Effector memory CD8-positive, alpha-beta T cell (primary cell): ENCODE results near the gene PMP22.

ENCODE experiments used
- ATAC-seq: fragments of 150-1000 bp; cut with Tn5 transposase; replicated peaks from 2 replicates; pipeline ENCODE4 v1.10.0; 2021; ENCODE audit warnings: mild to moderate bottlenecking, moderate library complexity
- DNase-seq, 3 experiments: peaks; one replicate each; pipeline ENCODE4 v3.0.0; 2021
- H3K27ac Mint-ChIP-seq, 2 donors: one replicate each; pipeline ENCODE4 v1.8.0; 2022; ENCODE audit warnings: mild to moderate bottlenecking in 2 of 2, mixed read lengths in 2 of 2, moderate library complexity in 2 of 2
- H3K27me3 Mint-ChIP-seq, 2 donors: one replicate each; pipeline ENCODE4 v1.8.0; 2022; ENCODE audit warnings: mixed read lengths in 2 of 2
- H3K36me3 Mint-ChIP-seq: one replicate; pipeline ENCODE4 v1.8.0; 2022; ENCODE audit warnings: mild to moderate bottlenecking, moderate library complexity, mixed read lengths; ENCODE audit not compliant: insufficient read depth
- H3K4me1 Mint-ChIP-seq, 2 donors: one replicate each; pipeline ENCODE4 v1.8.0; 2022; ENCODE audit warnings: low read depth in 2 of 2, mixed read lengths in 2 of 2
- H3K4me3 Mint-ChIP-seq, 2 donors: one replicate each; pipeline ENCODE4 v1.8.0; 2022; ENCODE audit warnings: mild to moderate bottlenecking in 2 of 2, mixed read lengths in 2 of 2, moderate library complexity in 2 of 2
- H3K9me3 Mint-ChIP-seq, 2 donors: one replicate each; pipeline ENCODE4 v1.8.0; 2022; ENCODE audit warnings: mixed read lengths in 2 of 2

The PMP22 gene

DNA sequence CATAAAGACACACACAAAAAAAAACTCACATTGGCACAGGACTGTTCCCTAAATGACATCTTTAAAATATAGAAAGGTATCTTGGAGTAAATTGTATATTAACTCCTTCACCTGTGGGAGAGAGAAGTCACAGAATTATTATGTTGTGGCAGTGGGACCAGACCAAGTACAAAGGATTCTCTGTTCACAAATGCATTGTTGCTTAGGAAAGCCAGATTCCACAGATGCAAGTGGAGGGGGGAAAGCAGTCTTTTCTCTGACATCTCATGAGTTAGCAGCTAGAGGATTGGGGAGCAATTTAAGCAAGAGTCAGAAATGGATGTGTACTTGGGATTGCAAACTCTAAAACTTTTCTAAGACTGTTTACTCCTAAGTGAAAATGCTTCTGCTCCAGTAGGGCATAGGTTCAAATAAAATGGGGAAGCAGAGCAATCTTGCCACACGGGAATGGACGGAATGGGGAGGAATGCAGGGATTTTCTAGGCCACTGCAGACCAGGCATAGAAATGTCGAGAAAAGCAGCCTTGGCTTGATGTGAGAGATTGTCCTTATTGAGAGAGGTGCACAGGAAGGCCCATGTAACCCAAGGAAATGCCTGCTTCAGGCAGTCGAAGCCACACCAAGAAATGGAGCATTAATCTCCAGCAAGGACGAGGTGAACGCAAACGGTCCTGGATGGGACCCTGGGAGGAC is 4.1 kb upstream of the PMP22 start:
- no peak for DNase-seq
- ATAC-seq = no peak
- H3K4me3 Mint-ChIP-seq = no peak overlapping the region
- H3K27ac Mint-ChIP-seq = no peak overlapping the region
- peaks cover 37 to 63% of the 10 kb centered on the region in 2 donors for H3K27me3 Mint-ChIP-seq
- no peaks in the 10 kb centered on the region for H3K9me3 Mint-ChIP-seq
- peaks cover 4 to 12% of the 10 kb centered on the region in 2 donors for H3K4me1 Mint-ChIP-seq
- H3K36me3 Mint-ChIP-seq = no peaks in the 10 kb centered on the region

DNA sequence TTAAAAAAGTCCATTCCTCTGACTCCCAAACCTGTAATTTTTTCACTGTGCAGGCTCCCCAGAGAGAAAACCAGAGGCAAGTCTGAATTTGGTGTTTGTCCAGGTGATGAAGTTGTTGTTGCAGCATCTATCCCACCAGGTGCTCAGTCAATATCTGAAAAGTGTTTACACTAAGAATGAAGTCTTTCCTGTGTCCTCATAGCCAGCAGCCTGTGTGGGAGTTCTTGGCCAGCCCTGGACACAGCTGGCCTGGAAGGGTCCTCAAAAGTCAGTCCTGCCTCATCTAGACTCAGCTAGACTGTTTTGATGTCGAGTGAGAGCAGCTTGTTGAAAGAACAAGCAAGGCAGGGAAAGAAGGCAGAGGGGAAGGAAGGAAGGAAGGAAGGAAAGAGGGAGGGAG is 3.3 kb upstream of the PMP22 start:
- Mint-ChIP-seq H3K27me3 (peaks cover 37 to 67% of the 10 kb centered on the region in 2 donors), H3K9me3 (no peaks in the 10 kb centered on the region), H3K4me1 (peaks cover 4 to 12% of the 10 kb centered on the region in 2 donors), H3K27ac (no peak overlapping the region), H3K4me3 (no peak overlapping the region), H3K36me3 (no peaks in the 10 kb centered on the region)
- ATAC-seq = no peak
- no peak for DNase-seq

DNA sequence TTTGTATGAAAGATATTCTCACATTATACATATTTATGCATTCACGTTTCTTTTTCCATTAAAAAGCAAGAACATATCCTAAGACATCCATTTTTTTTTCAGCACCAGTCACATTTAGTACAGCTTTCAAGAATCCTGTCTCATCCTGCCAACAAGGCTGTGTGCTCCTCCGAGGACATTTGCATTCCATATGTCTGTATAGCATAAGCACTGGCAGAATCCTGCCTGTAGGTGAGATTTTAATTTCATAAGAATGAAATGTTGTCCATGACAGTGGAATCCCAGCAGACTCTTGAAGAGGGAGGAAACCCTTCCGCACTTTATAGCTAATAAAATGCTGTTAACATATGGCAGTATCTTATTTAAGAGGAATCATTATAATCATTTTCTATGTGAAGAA is 2.9 kb upstream of the PMP22 start:
- Mint-ChIP-seq H3K27me3 (peaks cover 40 to 72% of the 10 kb centered on the region in 2 donors), H3K4me3 (no peak overlapping the region), H3K4me1 (peaks cover 4 to 12% of the 10 kb centered on the region in 2 donors), H3K27ac (no peak overlapping the region), H3K9me3 (no peaks in the 10 kb centered on the region), H3K36me3 (no peaks in the 10 kb centered on the region)
- DNase-seq (no peak), ATAC-seq (no peak)

GRCh38 chr17:15266325-15267125 is 1.4 kb upstream of the PMP22 start:
- no peak overlapping the region for H3K4me3 Mint-ChIP-seq
- ATAC-seq (no peak), DNase-seq (no peak)
- no peaks in the 10 kb centered on the region for H3K36me3 Mint-ChIP-seq
- peaks cover 48 to 72% of the 10 kb centered on the region in 2 donors for H3K27me3 Mint-ChIP-seq
- H3K9me3 Mint-ChIP-seq = no peaks in the 10 kb centered on the region
- H3K4me1 Mint-ChIP-seq = peaks cover 4 to 16% of the 10 kb centered on the region in 2 donors
- no peak overlapping the region for H3K27ac Mint-ChIP-seq

DNA sequence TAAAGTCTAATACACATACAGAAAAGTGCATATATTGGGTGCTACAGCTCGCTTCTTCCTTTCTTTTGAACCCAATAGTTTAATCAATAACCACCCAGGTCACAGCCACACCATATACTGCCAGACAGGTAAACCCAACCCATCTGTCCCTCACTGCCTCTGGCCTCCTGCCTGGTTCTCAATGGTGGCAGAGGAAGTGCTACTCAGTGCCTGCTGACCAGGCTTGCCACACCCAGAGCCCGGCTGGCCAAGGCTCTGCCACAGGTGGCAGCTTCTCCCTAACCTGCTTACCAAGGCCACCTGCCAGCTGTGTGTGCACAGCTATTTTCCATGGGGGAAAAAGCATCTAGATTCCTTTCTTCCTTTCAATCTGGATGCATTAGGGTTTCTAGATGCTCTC is 584 bp downstream of the PMP22 start:
- H3K27ac Mint-ChIP-seq = no peak overlapping the region
- no peaks in the 10 kb centered on the region for H3K36me3 Mint-ChIP-seq
- peaks cover 5 to 12% of the 10 kb centered on the region in 2 donors for H3K4me1 Mint-ChIP-seq
- H3K4me3 Mint-ChIP-seq = no peak overlapping the region
- no peak for DNase-seq
- no peak for ATAC-seq
- no peaks in the 10 kb centered on the region for H3K9me3 Mint-ChIP-seq
- H3K27me3 Mint-ChIP-seq = peaks cover 59 to 91% of the 10 kb centered on the region in 2 donors

DNA sequence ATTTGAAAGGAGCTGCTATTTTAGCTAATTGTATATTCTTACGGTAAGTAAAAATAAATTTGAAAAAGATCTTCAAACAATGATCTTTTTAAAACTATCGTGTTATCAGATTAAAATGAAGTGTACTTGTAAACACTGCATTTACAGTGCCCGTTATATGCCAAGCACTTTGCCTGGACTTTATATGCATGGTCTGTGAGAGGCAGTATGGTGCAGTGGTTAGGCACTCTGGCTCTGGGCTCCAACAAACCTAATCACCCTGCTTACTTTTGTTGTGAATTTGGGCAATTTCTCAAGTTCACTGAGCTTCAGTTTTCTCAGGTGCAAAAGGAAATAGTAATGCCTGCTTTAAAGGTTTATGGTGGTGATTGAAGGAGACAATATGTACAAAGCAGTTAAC is 1.4 kb downstream of the PMP22 start:
- DNase-seq (no peak), ATAC-seq (no peak)
- no peak overlapping the region for H3K4me3 Mint-ChIP-seq
- H3K27ac Mint-ChIP-seq = no peak overlapping the region
- H3K9me3 Mint-ChIP-seq = no peaks in the 10 kb centered on the region
- H3K27me3 Mint-ChIP-seq = peaks cover 62 to 93% of the 10 kb centered on the region in 2 donors
- peaks cover 5 to 10% of the 10 kb centered on the region in 2 donors for H3K4me1 Mint-ChIP-seq
- no peaks in the 10 kb centered on the region for H3K36me3 Mint-ChIP-seq

DNA sequence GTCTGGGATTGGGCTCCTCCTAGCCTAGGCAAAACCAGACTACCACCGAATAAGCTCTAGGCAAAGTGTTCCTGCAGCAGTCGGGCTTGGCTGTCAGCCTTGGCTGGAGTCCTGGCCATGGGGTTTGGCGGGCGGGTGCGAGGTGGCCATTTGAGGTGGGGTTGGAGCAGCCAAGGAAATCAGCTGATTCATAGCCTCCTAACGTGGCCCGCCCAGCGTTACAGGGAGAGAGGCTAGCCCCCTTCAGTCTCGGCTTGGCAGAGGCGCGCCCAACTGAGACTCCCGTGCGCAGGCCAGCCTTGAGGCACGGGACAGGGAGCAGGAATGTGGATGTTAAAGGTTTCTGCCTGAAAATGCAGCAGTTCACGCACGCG is 1.9 kb downstream of the PMP22 start:
- Mint-ChIP-seq H3K27me3 (peaks cover 67 to 97% of the 10 kb centered on the region in 2 donors), H3K27ac (no peak overlapping the region), H3K36me3 (no peaks in the 10 kb centered on the region), H3K9me3 (no peaks in the 10 kb centered on the region), H3K4me3 (no peak overlapping the region), H3K4me1 (peaks cover 5 to 10% of the 10 kb centered on the region in 2 donors)
- DNase-seq (no peak), ATAC-seq (no peak)

DNA sequence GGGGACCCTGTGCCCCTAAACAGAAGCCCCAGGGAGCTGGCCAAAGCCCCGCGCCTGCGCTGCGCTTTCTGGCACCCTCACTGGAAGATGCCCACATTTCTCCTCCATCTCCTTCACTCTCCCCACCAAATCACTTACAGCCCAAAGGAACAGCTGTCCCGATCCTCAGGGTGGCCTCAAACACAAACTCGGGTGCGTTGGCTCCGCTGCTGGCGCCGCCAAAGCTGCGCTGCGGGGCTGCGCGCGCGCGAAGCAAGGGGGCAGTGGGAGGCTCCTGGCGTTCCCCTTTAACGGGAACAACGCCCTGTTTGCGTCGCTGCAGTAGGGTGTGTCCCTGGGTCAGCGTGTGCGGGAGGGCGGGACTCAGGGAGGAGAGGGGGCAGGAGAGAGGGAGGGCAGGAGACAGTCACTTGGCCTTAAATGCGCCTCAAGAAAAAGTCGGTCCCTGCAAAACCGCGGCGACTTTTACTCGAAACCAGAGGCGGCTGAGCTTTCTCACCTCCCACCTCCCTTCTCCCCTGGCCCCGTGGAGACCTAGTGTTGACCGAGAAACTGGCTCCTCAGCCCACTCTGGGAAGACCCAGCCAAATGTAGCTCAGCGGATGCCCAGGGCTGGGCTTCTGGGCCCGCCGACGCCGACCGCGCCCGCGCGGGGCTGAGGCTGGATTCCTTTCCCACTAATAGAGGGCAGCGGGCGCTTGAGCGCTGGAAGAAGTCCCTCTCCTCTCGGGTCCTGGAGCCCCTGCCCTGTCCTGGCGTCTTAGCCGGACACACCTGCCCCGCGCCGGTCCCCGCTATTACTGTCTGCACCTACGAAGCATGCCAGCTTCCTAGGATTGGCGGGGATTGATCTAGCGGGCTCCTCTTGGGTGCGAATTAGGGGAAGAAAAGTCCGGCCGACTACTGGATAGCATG is 2.6 kb downstream of the PMP22 start:
- Mint-ChIP-seq H3K27ac (no peak overlapping the region), H3K4me1 (peaks cover 5 to 10% of the 10 kb centered on the region in 2 donors), H3K36me3 (no peaks in the 10 kb centered on the region), H3K27me3 (peaks cover 61 to 95% of the 10 kb centered on the region in 2 donors), H3K4me3 (peak overlapping the region; percentile 9 to 46), H3K9me3 (no peaks in the 10 kb centered on the region)
- no peak for DNase-seq
- no peak for ATAC-seq

DNA sequence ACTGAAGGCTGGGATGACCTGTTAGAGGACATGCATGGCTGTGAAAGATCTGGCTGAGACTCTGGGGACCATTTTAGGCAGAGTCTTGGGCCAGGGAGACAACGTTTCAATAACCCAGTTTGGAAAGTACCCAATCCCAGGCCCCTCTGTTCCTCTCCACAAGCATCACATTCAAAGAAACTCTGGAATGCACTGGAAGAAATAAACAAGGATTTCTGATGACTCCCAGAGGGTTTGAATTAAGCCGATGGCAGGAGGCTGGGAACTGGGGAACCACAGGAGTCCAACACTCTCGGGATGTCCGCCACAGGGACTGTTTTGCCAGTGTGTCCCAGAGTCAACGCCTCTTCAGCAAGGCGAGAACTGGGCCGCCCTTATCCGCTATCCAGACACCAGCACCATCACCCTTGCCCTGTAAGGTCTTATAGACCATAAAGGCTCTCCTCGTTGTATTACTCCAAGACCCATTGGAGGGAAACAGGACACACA is 3.3 kb downstream of the PMP22 start:
- no peaks in the 10 kb centered on the region for H3K9me3 Mint-ChIP-seq
- H3K4me3 Mint-ChIP-seq = peak overlapping the region; percentile 9 to 80
- no peak for ATAC-seq
- no peaks in the 10 kb centered on the region for H3K36me3 Mint-ChIP-seq
- DNase-seq = no peak
- H3K27ac Mint-ChIP-seq = no peak overlapping the region
- H3K27me3 Mint-ChIP-seq = peaks cover 62 to 95% of the 10 kb centered on the region in 2 donors
- H3K4me1 Mint-ChIP-seq = peaks cover 9 to 13% of the 10 kb centered on the region in 2 donors

GRCh38 chr17:15261258-15261801 is 3.8 kb downstream of the PMP22 start:
- Mint-ChIP-seq H3K4me1 (peaks cover 9 to 14% of the 10 kb centered on the region in 2 donors), H3K4me3 (peak overlapping the region; percentile 79 to 80), H3K27me3 (peaks cover 62 to 95% of the 10 kb centered on the region in 2 donors), H3K36me3 (no peaks in the 10 kb centered on the region), H3K9me3 (no peaks in the 10 kb centered on the region), H3K27ac (no peak overlapping the region)
- DNase-seq (no peak), ATAC-seq (no peak)

DNA sequence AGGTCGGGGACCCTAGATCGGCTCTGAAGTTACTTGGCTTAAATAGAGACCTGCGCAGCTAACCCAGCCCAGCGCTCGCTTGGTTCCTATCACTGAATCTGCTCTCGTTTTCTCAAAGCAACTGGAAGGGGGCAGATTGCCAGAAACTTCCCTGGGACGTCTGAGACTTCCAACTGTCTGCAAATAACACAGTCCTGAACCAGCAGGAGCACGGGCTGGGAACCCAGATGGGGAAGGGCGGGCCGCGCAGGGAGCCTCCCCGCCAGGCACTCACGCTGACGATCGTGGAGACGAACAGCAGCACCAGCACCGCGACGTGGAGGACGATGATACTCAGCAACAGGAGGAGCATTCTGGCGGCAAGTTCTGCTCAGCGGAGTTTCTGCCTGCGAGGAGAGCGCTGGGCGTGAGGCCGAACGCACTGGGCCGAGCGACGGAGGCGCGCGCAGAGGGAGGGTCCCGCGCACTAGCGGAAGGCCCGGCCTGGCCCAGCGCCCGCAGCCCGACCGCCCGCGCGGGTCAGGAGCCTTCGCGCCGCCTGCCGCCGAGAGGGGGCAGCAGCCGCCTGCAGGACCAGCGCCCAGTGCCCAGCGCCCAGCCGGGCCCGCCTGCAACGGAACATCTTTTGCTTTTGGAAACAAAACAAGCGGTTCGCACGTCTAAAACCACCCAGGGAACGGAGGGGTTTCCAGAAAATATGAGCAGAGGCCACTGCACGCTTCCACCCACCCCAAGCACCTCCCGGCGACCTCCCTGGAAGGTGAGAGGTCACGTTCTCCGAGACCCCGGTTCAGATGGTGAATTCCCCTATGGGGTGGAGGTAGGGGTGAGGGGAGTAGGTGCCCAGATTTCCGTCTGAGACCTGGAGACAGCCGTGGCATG is 4.5 kb downstream of the PMP22 start:
- peak; percentile 78 for ATAC-seq
- Mint-ChIP-seq H3K9me3 (no peaks in the 10 kb centered on the region), H3K4me1 (peaks cover 9 to 14% of the 10 kb centered on the region in 2 donors), H3K36me3 (no peaks in the 10 kb centered on the region), H3K4me3 (peak overlapping the region; percentile 79 to 80), H3K27ac (no peak overlapping the region), H3K27me3 (peaks cover 60 to 95% of the 10 kb centered on the region in 2 donors)
- peak; percentile 17 to 35 (median 23) for DNase-seq

DNA sequence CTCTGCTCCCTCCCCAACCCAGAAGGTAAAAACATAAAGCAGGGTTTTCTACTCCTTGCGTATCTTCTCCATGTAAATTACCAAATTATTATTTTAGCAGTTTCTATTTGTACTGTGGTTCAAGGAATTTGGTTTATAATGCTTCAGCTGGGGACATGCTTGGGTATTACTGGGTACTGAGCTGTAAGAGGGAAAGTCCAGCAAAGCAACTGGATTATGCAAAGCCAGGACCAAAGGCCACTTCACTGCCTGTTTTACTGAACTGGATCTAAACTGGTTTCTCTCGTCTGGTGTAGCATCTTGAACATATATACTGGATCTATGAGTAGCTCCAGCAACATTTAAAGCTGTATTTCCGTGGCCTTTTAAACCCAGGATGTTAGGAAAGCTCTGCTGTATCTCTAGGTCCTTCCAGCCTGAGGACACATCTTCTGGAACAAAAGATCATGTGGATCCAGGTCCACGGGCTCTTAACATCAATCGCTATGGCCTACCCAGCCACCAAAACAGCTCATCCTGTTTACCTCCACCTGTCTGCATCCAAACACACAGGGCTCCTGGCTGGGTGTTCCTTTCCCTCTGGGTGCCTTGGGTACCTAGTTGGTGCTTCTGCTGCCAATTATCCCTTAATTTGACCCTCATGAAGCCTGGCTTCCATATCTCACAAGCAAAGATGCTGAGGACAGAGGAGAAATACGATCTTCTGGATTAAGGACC is 7.2 kb downstream of the PMP22 start:
- Mint-ChIP-seq H3K4me3 (no peak overlapping the region), H3K4me1 (peaks cover 9 to 14% of the 10 kb centered on the region in 2 donors), H3K36me3 (peaks cover under 1% of the 10 kb centered on the region), H3K27ac (no peak overlapping the region), H3K27me3 (peaks cover 59 to 96% of the 10 kb centered on the region in 2 donors), H3K9me3 (no peaks in the 10 kb centered on the region)
- DNase-seq (no peak), ATAC-seq (no peak)
